ENCODE data around the gene HGF. TPM values are rescaled to one million over a fixed set of nuclear protein-coding genes. Genes with fewer than 3 reads are reported as not detected.
"Not testable (repeated sequence)": the region's sequence is repeated elsewhere in the genome, so short reads cannot be mapped to it uniquely, and the experiment has no call there.

HGF gene
- 10 to 100 TPM in 1 of 10 donors, 1 to 10 TPM in 9; 4.5 to 11.9 (median 7.0) TPM for polyA plus RNA-seq (ENCODE audit: insufficient read length in 10 of 10)
- long read RNA-seq, donor 1: 0 reads
- long read RNA-seq, donor 2: 0 reads
- long read RNA-seq, donor 3: 0 reads
- long read RNA-seq, donor 4: 0 reads
- long read RNA-seq, donor 5, partial matches to known transcripts: 0 of 1 reads
- long read RNA-seq, donor 5, other reads (novel, unspliced or antisense): 0 of 1 reads
- long read RNA-seq, donor 6, partial matches to known transcripts: 0 of 1 reads
- long read RNA-seq, donor 6, other reads (novel, unspliced or antisense): 0 of 1 reads
- long read RNA-seq, donor 7, full-length matches to known transcripts: 3 of 3 reads
- long read RNA-seq, donor 7, partial matches to known transcripts: 0 of 3 reads
- long read RNA-seq, donor 7, other reads (novel, unspliced or antisense): 0 of 3 reads
- long read RNA-seq, donor 8, full-length matches to known transcripts: 1 of 1 reads
- long read RNA-seq, donor 8, partial matches to known transcripts: 0 of 1 reads
- long read RNA-seq, donor 8, other reads (novel, unspliced or antisense): 0 of 1 reads
- long read RNA-seq, donor 9: 0 reads

DNA sequence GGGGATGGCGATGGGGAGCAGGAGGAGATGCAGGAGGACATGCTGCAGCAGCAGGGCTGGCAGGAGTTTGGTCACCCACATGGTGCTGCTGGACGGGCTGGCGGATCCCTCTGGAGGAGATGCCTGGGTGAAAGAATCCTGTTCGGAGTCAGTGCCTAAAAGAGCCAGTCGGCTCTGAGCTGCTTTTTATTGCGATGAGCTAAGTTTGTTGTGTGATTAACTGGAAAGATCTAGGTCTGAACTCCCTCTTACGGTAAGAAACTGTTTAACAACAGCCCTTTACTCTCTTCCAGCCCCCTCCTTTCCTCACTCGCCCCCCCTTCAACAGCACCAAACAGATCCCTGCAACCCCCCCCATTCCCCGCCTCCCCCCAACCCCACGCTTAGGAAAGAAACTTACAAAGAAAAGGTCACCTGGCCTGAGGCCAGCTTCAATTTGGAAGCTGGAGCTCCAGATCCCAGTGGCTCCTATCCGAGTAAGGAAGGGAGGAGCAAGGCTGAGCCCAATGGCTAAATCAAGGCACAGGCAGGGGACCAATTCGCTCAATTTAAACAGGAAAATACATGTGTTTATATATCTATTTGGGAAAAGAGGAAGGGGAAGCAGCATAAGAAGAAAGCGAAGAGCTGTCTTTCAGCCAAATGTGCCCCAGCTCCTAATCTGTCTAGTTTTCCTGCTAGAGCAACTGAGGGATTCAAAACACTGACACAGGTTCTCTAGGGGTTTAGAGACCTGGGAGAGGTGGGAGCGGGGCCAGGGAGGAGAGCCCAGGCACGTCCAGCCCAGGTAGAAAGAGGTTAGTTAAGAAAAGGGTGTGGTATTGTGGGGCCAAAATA lies at the start of gene HGF:
HGF (minus strand) TSS at position 157 of the 837 bp plus-strand sequence; CDS start at position 81, 76 bp downstream.
- peak; percentile 63 to 88 (median 84) for DNase-seq

GRCh38 chr7:81816312-81816711 lies 46.5 kb upstream of the HGF start:
- DNase-seq: no peak

GRCh38 chr7:81812866-81813476 lies 43.1 kb upstream of the HGF start:
- not testable (repeated sequence) for DNase-seq

DNA sequence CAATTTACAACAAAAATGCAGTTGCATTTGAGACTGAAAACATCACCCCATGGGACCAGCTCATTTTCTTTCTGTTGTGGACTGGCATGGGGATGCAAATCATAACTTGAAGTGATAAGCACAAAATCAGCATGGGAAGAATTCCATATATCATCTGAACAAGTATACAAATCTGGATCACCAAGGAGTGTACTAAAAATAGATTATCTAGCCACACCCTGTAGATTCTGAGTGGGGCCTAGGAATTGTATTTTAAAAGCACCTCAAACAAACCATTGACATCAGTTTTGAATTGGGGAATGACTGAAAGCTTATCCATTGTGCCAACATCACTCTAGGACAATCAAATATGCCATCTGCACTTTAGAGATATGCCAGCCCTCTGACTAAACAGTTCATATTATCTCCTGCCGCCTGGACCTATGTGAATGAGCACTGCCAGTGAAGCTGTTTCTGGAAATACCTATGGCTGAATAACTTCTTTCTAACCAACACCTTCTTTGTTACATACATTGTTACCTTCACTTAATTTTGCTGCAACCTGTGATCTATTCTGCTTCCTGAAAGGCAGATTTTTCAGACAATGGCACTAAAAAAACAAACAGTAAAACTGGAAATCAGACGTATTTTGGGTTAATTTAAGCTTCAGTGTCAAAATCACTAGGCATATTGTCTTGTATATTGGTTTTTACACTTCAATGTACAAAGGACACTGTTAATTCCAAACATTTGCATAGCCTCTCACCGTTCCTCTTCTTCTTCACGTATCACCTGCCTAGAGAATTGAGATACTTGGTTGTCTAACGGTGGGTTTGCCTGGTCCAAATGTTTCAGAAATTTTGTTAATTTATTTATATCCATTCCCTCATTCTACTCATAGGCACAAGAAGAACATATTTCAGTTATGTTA lies 42.4 kb upstream of the HGF start:
- no peak for DNase-seq

GRCh38 chr7:81810476-81811155 lies 40.8 kb upstream of the HGF start:
- DNase-seq: peak in 1 of 3 donors; percentile 29

DNA sequence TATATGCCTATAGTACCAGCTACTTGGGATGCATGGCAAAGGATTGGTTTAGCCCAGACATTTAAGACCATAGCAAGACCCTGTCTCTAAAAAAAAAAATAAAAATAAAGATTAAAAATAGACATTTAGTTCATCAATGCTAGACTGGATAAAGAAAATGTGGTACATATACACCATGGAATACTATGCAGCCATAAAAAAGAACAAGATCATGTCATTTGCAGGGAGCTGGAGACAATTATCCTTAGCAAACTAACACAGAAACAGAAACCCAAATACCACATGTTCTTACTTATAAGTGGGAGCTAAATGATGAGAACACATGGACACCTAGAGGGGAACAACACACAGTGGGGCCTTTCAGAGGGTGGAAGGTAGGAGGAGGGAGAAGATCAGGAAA lies 38.5 kb upstream of the HGF start:
- DNase-seq: not testable (repeated sequence)

DNA sequence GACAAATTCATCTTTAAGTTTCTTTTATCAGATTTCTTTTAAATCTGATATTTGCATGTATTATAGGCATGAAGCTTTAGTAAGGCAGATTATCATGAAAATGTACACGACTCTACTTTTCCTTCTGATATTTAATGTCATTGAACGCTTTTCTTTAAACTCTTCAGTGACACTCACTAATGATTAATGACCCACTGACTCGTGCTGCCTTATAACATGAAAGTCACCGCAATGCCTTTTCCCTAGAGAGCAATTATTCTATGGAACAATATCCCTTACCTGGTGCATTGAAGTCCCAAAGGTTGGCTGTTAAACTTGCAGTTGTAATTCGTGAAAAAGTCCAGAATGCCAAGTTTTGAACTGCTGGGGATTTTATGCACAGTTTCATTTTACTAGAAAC lies 33.4 kb upstream of the HGF start:
- DNase-seq: no peak

DNA sequence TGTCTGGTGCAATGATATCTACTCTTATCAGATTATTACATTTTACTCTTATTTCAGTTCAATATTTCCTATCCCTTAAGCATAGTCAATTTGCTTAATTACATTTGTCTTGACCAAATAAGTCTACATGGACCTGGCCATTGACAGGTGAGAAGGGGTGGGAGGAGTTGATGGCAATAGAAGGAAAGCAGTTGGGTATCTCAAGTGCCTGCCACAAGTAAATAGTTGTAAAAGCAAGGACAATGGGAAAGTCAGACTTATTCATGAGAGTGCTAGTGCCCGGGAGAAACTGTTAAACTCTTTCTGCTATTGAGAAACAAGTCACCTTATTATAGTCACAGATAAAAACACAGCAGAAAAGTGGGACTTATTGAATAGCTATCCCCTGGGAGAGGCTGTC lies 32.4 kb upstream of the HGF start:
- no peak for DNase-seq

DNA sequence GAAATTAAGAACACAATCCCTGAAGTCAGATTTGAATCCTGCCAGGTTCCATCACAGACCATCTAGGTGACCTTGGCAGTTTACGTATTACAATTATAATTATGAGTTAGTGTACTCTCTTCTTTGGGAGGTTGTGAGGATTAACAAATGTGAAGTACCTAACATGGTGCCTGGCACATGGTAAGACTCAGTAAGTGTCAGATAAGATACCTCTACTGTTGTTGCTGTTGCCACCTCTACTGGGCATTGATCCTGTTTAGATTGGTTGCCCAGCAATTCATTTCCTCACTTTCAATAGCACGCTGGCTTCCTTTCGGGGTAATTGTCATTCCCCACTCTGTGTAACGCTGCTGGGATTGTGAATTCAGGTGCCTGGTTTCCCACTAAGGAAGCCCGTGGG lies 31.7 kb upstream of the HGF start:
- no peak for DNase-seq

- DNase-seq: no peak
Observed at GRCh38 chr7:81791568-81792518, 22.0 kb upstream of the HGF start.

- no peak for DNase-seq
Observed at GRCh38 chr7:81790686-81791085, 20.8 kb upstream of the HGF start.

GRCh38 chr7:81790120-81790500 lies 20.3 kb upstream of the HGF start:
- no peak for DNase-seq

DNA sequence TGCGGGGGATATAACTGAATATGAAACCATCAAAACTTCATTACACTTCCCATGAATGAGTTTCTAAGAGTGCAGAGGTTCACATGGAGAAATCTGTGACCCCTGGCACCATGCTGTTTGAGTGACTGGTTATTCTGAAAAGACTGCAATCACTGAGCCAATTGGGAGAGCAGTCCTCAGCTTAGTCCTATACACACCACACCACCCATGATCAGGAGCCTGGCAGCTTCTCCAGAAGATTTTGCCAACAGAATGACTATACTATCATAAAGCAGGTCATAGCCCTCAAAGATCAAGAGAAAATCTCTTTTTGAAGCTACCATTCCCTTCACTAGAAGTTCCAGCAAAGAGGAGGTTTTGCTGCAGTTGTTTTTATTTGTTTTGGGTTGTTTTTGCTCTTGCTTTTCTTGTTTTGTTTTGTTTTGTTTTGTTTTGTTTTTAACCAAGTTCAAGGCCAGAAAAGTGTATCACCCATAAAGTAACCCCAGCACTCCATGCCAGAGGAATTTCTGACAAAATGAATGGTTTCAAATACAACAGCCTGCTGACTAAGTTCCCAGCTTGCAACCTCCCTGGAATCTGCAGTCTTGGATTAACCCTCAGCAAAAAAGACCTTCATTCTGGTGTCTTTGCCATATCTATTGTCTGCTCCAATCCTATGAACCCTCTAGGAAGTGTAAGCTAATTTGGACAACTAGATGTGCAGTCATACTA lies 19.7 kb upstream of the HGF start:
- no peak for DNase-seq

DNA sequence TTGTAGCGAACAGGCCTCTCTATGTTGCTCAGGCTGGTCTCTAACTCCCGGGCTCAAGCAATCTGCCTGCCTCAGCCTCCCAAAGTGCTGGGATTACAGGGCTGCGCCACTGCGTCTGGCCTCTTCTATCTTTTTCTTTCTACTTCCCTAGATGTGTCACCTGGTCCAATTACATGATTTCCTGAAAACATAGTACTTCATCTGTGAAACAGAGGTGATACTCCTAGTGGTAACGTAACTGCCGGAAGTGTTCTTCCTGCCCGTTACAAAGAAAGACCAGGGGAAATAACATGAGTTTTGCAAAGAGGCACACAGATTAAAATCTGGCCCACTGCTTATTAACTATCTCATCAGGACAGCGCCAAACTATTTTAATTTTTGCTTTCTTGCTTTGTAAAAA lies 18.4 kb upstream of the HGF start:
- no peak for DNase-seq

DNA sequence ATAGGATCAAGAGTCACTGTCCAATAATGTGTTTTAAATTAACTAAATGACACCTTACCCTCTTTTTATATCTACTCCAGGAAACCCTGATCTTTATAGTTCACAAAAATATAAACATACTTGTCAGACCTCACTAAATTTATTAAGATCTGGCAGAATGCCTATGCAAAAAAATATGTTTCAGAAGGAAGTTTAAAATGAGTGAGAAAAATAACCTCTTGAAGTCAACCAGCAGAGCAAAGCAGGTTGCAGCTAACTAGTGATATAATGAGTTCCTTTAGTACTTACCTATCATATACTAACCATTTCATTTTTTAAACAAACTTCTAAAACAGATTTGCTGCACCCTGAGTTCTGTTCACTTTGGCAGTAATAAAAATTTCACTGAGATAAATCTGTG lies 14.0 kb upstream of the HGF start:
- no peak for DNase-seq

GRCh38 chr7:81780914-81781693 lies 11.3 kb upstream of the HGF start:
- DNase-seq: no peak

- DNase-seq: no peak
Observed at GRCh38 chr7:81779706-81780105, 9.9 kb upstream of the HGF start.

- DNase-seq: no peak
Observed at GRCh38 chr7:81777697-81778096, 7.8 kb upstream of the HGF start.
